ENCODE data around the gene TNP2.

The TNP2 gene

DNA sequence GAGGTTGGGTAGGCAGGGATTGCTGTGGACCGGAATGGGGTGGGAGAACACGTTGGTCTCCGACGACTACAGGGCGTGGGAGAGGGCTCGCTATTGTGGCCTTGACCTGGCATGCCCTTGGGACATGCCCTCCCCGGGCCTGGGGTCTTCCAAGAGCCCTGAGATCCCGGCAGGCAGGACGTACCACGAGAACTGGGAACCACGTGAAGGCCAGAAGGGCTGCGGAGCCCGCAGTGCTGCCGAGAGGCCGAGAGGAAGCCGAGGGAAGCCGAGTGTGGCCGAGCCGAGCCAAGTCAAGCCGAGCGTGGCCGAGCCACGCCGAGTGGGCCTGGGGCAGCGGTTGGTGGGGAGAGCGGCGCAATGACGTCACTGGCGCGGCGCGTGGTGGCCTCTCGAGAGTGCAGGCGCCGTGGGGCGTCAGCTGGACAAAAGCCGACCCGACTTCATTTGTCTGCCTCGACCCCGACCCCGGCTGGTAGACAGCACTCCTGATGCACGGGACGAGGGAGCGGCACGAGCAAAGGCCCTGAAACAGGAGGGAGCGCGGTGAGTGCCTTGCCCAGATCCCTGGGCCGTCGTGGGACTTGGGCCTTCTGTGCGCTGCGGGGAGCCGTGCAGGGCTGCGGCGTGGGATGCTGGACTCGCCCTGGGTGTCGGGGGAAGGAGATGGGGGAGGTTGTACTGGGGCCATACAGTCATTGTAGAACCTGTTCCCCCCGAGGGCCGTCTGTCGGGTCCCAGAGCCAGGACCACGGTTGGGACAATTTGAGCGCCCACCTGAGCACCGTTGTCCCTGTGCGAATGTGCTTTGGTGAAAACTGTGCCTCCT lies 19.7 kb downstream of the TNP2 start:
- H3F3A ChIP-seq (ENCODE audit: insufficient read depth, low read length), result no peaks in the 10 kb centered on the region; the same call in 1 of the 2 replicates
- H3K4me1 ChIP-seq (ENCODE audit: insufficient read depth, low read length, severe bottlenecking), result peaks cover 62% of the 10 kb centered on the region
- H3K9me2 ChIP-seq (ENCODE audit: low read depth, low read length), result no peaks in the 10 kb centered on the region
- H3K27ac ChIP-seq (ENCODE audit: low read depth, low read length, poor library complexity, severe bottlenecking), result no peak overlapping the region
- H2AFZ ChIP-seq (ENCODE audit: low read length), result no peak overlapping the region
- no peaks in the 10 kb centered on the region for H3K79me2 ChIP-seq (ENCODE audit: insufficient read depth, low read length)
- peaks cover 23% of the 10 kb centered on the region for H3K36me3 ChIP-seq (ENCODE audit: insufficient read depth, low read length)
- H3K9ac ChIP-seq (ENCODE audit: low read length), result peak overlapping the region; percentile 32; the same call in 1 of the 2 replicates
- H4K20me1 ChIP-seq (ENCODE audit: insufficient read depth, low read length), result no peaks in the 10 kb centered on the region
- H3K4me2 ChIP-seq (ENCODE audit: low read length), result peak overlapping the region; percentile 58
- H3K27me3 ChIP-seq (ENCODE audit: insufficient read depth, low read length), result no peaks in the 10 kb centered on the region
- H3K9me3 ChIP-seq (ENCODE audit: low read length), result no peaks in the 10 kb centered on the region
- H3K4me3 ChIP-seq (ENCODE audit: low read depth, low read length, poor library complexity, severe bottlenecking), result peak overlapping the region; percentile 47
- TF ChIP-seq, protein P1, sequence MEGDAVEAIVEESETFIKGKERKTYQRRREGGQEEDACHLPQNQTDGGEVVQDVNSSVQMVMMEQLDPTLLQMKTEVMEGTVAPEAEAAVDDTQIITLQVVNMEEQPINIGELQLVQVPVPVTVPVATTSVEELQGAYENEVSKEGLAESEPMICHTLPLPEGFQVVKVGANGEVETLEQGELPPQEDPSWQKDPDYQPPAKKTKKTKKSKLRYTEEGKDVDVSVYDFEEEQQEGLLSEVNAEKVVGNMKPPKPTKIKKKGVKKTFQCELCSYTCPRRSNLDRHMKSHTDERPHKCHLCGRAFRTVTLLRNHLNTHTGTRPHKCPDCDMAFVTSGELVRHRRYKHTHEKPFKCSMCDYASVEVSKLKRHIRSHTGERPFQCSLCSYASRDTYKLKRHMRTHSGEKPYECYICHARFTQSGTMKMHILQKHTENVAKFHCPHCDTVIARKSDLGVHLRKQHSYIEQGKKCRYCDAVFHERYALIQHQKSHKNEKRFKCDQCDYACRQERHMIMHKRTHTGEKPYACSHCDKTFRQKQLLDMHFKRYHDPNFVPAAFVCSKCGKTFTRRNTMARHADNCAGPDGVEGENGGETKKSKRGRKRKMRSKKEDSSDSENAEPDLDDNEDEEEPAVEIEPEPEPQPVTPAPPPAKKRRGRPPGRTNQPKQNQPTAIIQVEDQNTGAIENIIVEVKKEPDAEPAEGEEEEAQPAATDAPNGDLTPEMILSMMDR (IDR thresholded peaks at IDR 0.05; ENCODE audit: low read length), result no peak
- no peak for TF ChIP-seq EZH2 (IDR thresholded peaks at IDR 0.05; ENCODE audit: borderline replicate concordance, low read length)

DNA sequence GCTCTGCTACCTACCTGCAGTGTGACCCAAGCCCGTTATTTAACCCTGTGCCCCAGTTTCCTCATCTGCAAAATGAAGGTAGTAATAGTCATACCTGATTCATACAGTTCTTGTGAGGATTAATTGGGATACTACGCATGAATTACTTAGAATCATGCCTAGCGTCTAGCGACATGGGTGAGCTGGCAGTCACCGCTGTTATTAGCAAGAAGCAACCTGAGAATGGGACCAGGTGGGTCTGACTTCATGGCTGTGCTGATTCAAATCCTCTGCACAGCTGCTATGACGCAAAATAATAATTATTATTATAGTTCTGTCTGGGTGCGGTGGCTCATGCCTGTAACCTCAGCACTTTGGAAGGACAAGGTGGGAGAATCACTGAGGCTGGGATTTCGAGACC lies 21.0 kb downstream of the TNP2 start:
- Histone ChIP-seq H3K79me2 (ENCODE audit: insufficient read depth, low read length) (no peaks in the 10 kb centered on the region), H3K4me1 (ENCODE audit: insufficient read depth, low read length, severe bottlenecking) (peaks cover 49% of the 10 kb centered on the region), H3K9ac (ENCODE audit: low read length) (no peak overlapping the region), H3K27me3 (ENCODE audit: insufficient read depth, low read length) (no peaks in the 10 kb centered on the region), H3K27ac (ENCODE audit: low read depth, low read length, poor library complexity, severe bottlenecking) (no peak overlapping the region), H3K36me3 (ENCODE audit: insufficient read depth, low read length) (peaks cover 15% of the 10 kb centered on the region), H3K4me2 (ENCODE audit: low read length) (no peak overlapping the region; the same call in 1 of the 2 replicates), H3F3A (ENCODE audit: insufficient read depth, low read length) (no peaks in the 10 kb centered on the region; the same call in 1 of the 2 replicates), H3K9me2 (ENCODE audit: low read depth, low read length) (no peaks in the 10 kb centered on the region), H3K9me3 (ENCODE audit: low read length) (no peaks in the 10 kb centered on the region), H3K4me3 (ENCODE audit: low read depth, low read length, poor library complexity, severe bottlenecking) (no peak overlapping the region), H2AFZ (ENCODE audit: low read length) (no peak overlapping the region), H4K20me1 (ENCODE audit: insufficient read depth, low read length) (no peaks in the 10 kb centered on the region)
- no peak for TF ChIP-seq EZH2 (IDR thresholded peaks at IDR 0.05; ENCODE audit: borderline replicate concordance, low read length)
- TF ChIP-seq, protein P1 (IDR thresholded peaks at IDR 0.05; ENCODE audit: low read length), result no peak

DNA sequence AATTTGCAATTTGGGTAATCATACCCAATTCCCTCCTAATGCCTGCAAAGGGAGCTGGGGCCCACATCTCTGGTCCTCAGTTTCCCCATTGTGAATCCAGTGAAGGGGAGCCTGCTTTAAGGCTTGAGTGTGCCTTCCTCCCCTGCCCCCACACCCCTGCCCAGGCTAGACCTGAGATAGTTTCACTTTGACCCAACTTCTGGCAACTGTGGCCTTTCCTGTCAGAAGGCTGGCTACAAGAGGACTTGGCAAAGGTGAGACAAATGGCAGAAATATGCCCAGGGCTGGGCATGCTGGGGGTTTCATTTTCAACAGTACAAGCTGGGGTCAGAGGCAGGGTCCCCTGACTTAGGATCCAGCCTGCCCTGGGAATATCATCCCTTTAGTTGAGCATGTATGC lies 23.1 kb downstream of the TNP2 start:
- Histone ChIP-seq H3K4me3 (ENCODE audit: low read depth, low read length, poor library complexity, severe bottlenecking) (no peak overlapping the region), H3K4me1 (ENCODE audit: insufficient read depth, low read length, severe bottlenecking) (peaks cover 30% of the 10 kb centered on the region), H3K79me2 (ENCODE audit: insufficient read depth, low read length) (no peaks in the 10 kb centered on the region), H3K9ac (ENCODE audit: low read length) (no peak overlapping the region), H3K27me3 (ENCODE audit: insufficient read depth, low read length) (no peaks in the 10 kb centered on the region), H3F3A (ENCODE audit: insufficient read depth, low read length) (no peaks in the 10 kb centered on the region; the same call in 1 of the 2 replicates), H4K20me1 (ENCODE audit: insufficient read depth, low read length) (no peaks in the 10 kb centered on the region), H3K9me3 (ENCODE audit: low read length) (no peaks in the 10 kb centered on the region), H3K27ac (ENCODE audit: low read depth, low read length, poor library complexity, severe bottlenecking) (no peak overlapping the region), H3K36me3 (ENCODE audit: insufficient read depth, low read length) (no peaks in the 10 kb centered on the region; the same call in 1 of the 2 replicates), H2AFZ (ENCODE audit: low read length) (no peak overlapping the region), H3K9me2 (ENCODE audit: low read depth, low read length) (no peaks in the 10 kb centered on the region), H3K4me2 (ENCODE audit: low read length) (no peak overlapping the region)
- TF ChIP-seq EZH2 (IDR thresholded peaks at IDR 0.05; ENCODE audit: borderline replicate concordance, low read length), result no peak
- TF ChIP-seq, protein P1 (IDR thresholded peaks at IDR 0.05; ENCODE audit: low read length), result no peak
